ENCODE measurements around the gene USHBP1. TPM values are rescaled to one million over a fixed set of nuclear protein-coding genes. Genes with fewer than 3 reads are reported as not detected.

USHBP1 gene
- total and polyA plus RNA-seq, 4 donors = 6.2 to 12.3 (median 11.6) TPM

DNA sequence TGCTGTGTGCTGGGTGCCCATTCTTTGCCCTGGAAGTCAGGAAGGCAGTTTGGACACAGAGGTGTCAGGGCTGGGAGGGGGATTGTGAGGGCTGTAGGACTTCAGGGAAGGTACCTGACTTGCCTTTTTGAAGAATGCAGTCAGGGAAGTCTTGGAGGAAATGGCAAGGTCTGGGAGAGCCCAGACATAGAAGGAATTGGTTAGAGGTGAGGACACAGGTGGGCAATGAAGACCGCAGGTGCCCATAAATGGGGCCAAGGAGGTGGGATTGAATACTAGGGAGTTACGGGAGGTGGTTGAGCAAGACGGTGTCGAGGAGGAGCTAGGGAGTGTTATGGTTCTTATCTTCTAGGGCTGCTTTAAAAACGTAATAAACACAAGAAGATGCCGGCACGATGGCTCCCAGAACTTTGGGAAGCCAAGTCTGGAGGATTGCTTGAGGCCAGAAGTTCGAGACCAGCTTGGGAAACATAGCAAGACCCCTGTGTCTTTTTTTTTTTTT lies 43.4 kb upstream of the USHBP1 start:
- Histone ChIP-seq H3K27ac (ENCODE audit: low read depth in 1 of 2, low read length in 1 of 2) (no peak overlapping the region), H3K27me3 (ENCODE audit: control insufficient read depth in 3 of 3, insufficient read depth in 3 of 3, low read length in 2 of 3) (no peaks in the 10 kb centered on the region), H3K9me3 (ENCODE audit: control insufficient read depth in 4 of 4, insufficient read depth in 3 of 4, low read length in 3 of 4) (no peaks in the 10 kb centered on the region), H3K9ac (ENCODE audit: insufficient read depth in 1 of 2, low read length in 2 of 2) (no peak overlapping the region), H3K36me3 (ENCODE audit: control insufficient read depth in 4 of 4, insufficient read depth in 4 of 4, low read length in 4 of 4) (peaks cover 0 to 10% (median 0%) of the 10 kb centered on the region in 4 donors), H3K4me3 (no peak overlapping the region), H3K4me1 (ENCODE audit: control insufficient read depth in 5 of 5, insufficient read depth in 5 of 5, low read length in 5 of 5) (peaks cover 0 to 32% (median 7%) of the 10 kb centered on the region in 5 donors)
- 85 to 91% methylated on average over 8 of the region's 8 CpGs for WGBS, 2 donors
- ATAC-seq (ENCODE audit: insufficient read depth, low FRiP score) (no peak), DNase-seq (no peak)
- TF ChIP-seq, protein P1, sequence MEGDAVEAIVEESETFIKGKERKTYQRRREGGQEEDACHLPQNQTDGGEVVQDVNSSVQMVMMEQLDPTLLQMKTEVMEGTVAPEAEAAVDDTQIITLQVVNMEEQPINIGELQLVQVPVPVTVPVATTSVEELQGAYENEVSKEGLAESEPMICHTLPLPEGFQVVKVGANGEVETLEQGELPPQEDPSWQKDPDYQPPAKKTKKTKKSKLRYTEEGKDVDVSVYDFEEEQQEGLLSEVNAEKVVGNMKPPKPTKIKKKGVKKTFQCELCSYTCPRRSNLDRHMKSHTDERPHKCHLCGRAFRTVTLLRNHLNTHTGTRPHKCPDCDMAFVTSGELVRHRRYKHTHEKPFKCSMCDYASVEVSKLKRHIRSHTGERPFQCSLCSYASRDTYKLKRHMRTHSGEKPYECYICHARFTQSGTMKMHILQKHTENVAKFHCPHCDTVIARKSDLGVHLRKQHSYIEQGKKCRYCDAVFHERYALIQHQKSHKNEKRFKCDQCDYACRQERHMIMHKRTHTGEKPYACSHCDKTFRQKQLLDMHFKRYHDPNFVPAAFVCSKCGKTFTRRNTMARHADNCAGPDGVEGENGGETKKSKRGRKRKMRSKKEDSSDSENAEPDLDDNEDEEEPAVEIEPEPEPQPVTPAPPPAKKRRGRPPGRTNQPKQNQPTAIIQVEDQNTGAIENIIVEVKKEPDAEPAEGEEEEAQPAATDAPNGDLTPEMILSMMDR (IDR thresholded peaks at IDR 0.05; ENCODE audit: control extremely low read depth, extremely low read depth) = no peak

DNA sequence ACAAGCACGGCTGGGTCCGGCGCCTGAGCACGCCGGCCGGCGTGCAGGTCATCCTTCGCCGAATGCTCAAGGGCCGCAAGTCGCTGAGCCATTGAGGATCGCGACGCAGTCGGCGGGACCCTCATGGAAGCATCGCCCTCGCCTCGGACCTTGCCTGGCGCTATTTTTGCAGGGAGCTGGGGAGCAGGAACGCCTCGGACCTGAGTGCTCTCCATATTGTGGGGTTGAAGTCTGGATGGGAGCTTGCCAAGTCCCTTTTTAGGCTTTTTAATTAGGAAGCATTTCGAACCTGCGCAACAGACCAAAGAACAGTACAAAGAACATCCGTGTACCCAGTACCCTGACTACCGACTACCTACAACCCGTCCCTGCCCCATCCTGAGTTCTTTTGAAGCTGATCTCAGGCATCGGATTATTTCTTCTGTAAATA lies 41.8 kb upstream of the USHBP1 start:
- H3K27ac ChIP-seq (ENCODE audit: low read depth in 1 of 2, low read length in 1 of 2) = peak overlapping the region; percentile 82 to 88
- WGBS, 2 donors = 11 to 12% methylated on average over 27 to 28 of the region's 28 CpGs
- no peaks in the 10 kb centered on the region for H3K27me3 ChIP-seq (ENCODE audit: control insufficient read depth in 3 of 3, insufficient read depth in 3 of 3, low read length in 2 of 3)

DNA sequence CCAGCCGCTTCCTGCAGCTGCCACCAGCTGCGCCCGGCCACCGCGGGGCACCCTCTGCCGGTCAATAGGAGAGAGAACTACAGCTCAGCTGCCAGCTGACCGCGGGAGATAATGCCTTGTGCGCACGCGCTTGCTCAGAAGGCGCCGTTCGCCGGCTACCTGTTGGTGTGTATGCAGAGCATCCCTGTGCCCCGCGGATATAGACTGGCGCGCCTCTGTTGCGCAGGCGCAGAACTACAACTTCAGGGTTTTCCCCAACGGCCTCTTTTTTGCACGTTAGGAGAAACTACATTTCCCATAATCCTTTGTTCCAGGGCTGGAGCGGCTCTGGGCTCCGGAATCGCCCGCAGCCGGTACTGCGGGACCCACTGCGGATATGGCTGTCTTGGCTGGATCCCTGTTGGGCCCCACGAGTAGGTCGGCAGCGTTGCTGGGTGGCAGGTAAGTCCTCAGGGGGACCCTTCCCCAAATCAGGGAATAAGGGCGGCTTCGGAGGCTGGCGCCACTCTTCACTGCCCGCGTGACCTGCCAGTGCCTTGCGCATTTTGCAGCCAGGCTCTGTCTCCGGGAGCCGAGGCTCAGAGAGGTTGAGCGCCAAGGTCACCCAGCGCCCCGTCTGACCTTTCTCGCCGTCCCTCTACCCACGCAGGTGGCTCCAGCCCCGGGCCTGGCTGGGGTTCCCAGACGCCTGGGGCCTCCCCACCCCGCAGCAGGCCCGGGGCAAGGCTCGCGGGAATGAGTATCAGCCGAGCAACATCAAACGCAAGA lies 41.2 kb upstream of the USHBP1 start, which contains the start of gene MRPL34:
TSS of gene MRPL34 (plus strand) at position 356 of the 768 bp plus-strand sequence. CDS start at position 377, 21 bp downstream.
- Histone ChIP-seq H3K4me3 (peak within 1 kb of the TSS; percentile 51), H3K4me1 (ENCODE audit: control insufficient read depth in 5 of 5, insufficient read depth in 5 of 5, low read length in 5 of 5) (peaks cover 4 to 39% (median 11%) of the 10 kb centered on the region in 5 donors), H3K27me3 (ENCODE audit: control insufficient read depth in 3 of 3, insufficient read depth in 3 of 3, low read length in 2 of 3) (no peaks in the 10 kb centered on the region), H3K36me3 (ENCODE audit: control insufficient read depth in 4 of 4, insufficient read depth in 4 of 4, low read length in 4 of 4) (peaks cover 0 to 3% (median 0%) of the 10 kb centered on the region in 4 donors), H3K9ac (ENCODE audit: insufficient read depth in 1 of 2, low read length in 2 of 2) (peak within 1 kb of the TSS in 1 of 2 donors; percentile 46), H3K9me3 (ENCODE audit: control insufficient read depth in 4 of 4, insufficient read depth in 3 of 4, low read length in 3 of 4) (no peaks in the 10 kb centered on the region), H3K27ac (ENCODE audit: low read depth in 1 of 2, low read length in 1 of 2) (peak within 1 kb of the TSS; percentile 82 to 88)
- peak; percentile 49 for ATAC-seq (ENCODE audit: insufficient read depth, low FRiP score)
- TF ChIP-seq, protein P1 (IDR thresholded peaks at IDR 0.05; ENCODE audit: control extremely low read depth, extremely low read depth) = peak; percentile 65
- DNase-seq = peak; percentile 97 to 98 (median 98)
- WGBS, 2 donors = 0% methylated on average over 55 of the region's 55 CpGs

More for the DNA sequence above, 41.8 kb upstream of the USHBP1 start:
- Histone ChIP-seq H3K4me1 (ENCODE audit: control insufficient read depth in 5 of 5, insufficient read depth in 5 of 5, low read length in 5 of 5) (peaks cover 4 to 39% (median 9%) of the 10 kb centered on the region in 5 donors), H3K36me3 (ENCODE audit: control insufficient read depth in 4 of 4, insufficient read depth in 4 of 4, low read length in 4 of 4) (peaks cover 0 to under 1% (median 0%) of the 10 kb centered on the region in 4 donors), H3K9ac (ENCODE audit: insufficient read depth in 1 of 2, low read length in 2 of 2) (peak overlapping the region in 1 of 2 donors; percentile 46), H3K9me3 (ENCODE audit: control insufficient read depth in 4 of 4, insufficient read depth in 3 of 4, low read length in 3 of 4) (no peaks in the 10 kb centered on the region), H3K4me3 (peak overlapping the region; percentile 51)
- TF ChIP-seq, protein P1 (IDR thresholded peaks at IDR 0.05; ENCODE audit: control extremely low read depth, extremely low read depth) = no peak
- ATAC-seq (ENCODE audit: insufficient read depth, low FRiP score) (no peak), DNase-seq (no peak)

All from lung (tissue), 12 donors.